ENCODE results near the gene RFFL.

Gene RFFL

GRCh38 chr17:35079547-35080423 lies 16.3 kb upstream of the RFFL start:
- DNase-seq = no peak

- DNase-seq = no peak
Observed at GRCh38 chr17:35076874-35077273, 13.4 kb upstream of the RFFL start.

GRCh38 chr17:35074711-35075707 lies 11.5 kb upstream of the RFFL start:
- DNase-seq = no peak

GRCh38 chr17:35073991-35074627 lies 10.6 kb upstream of the RFFL start:
- no peak for DNase-seq

GRCh38 chr17:35073183-35073790 lies 9.8 kb upstream of the RFFL start:
- no peak for DNase-seq

- DNase-seq = no peak
Observed at GRCh38 chr17:35069311-35069710, 5.8 kb upstream of the RFFL start.

GRCh38 chr17:35068249-35068648 lies 4.7 kb upstream of the RFFL start:
- DNase-seq = no peak

GRCh38 chr17:35065880-35066279 lies 2.4 kb upstream of the RFFL start:
- DNase-seq = no peak

GRCh38 chr17:35064516-35065215 lies 1.2 kb upstream of the RFFL start:
- DNase-seq = no peak

GRCh38 chr17:35062308-35062707 lies 1.2 kb downstream of the RFFL start:
- no peak for DNase-seq

- DNase-seq = no peak
Observed at GRCh38 chr17:35057332-35057915, 6.1 kb downstream of the RFFL start.

- DNase-seq = no peak
Observed at GRCh38 chr17:35056013-35056412, 7.5 kb downstream of the RFFL start.

GRCh38 chr17:35053204-35053603 lies 10.3 kb downstream of the RFFL start:
- DNase-seq = no peak

GRCh38 chr17:35052780-35053179 lies 10.7 kb downstream of the RFFL start:
- DNase-seq = no peak

- DNase-seq = no peak
Observed at GRCh38 chr17:35052241-35052610, 11.3 kb downstream of the RFFL start.

- no peak for DNase-seq
Observed at GRCh38 chr17:35051579-35052240, 11.8 kb downstream of the RFFL start.

- DNase-seq = peak; percentile 19
Observed at GRCh38 chr17:35051183-35051578, 12.3 kb downstream of the RFFL start.

GRCh38 chr17:35050170-35050569 lies 13.3 kb downstream of the RFFL start:
- no peak for DNase-seq

GRCh38 chr17:35048685-35049379 lies 14.7 kb downstream of the RFFL start:
- DNase-seq = no peak

GRCh38 chr17:35046740-35047283 lies 16.7 kb downstream of the RFFL start:
- peak; percentile 42 for DNase-seq

Data from activated effector memory CD4-positive, alpha-beta T cell treated with Interleukin-2 at 50 U/mL for 16 hours (primary cell).